ENCODE data around the gene CKAP2L.

Gene CKAP2L

DNA sequence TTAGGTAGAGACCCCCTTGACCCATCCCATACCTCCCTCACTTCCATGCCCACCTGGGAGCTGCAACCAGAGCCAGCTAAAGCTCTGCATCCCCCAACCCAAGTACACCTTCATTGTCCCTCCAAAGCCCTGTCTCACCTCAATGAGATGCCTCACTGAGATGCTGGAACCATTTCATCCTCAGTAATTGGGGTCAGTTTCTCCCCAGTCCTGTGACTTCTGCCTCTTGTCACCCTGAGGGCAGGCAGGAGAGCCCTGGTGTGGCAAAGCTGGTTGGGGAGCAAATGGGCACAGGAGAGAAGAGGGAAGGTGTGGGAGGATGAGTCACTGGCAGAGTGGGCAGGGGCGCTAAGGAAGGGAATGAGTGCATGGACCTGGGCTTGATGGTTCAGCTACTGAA, 71.5 kb downstream of the CKAP2L start:
- CTCF ChIA-PET, result interaction anchor here (0.6 to 1.2 kb wide), 5 partner anchors 8 to 93 kb away, joined by 3 to 4 read pairs (median 4); no protein-coding TSS in a partner anchor
- TF ChIP-seq L3MBTL2 (conservative IDR thresholded peaks at IDR 0.05), result no peak
- TF ChIP-seq, protein P1, sequence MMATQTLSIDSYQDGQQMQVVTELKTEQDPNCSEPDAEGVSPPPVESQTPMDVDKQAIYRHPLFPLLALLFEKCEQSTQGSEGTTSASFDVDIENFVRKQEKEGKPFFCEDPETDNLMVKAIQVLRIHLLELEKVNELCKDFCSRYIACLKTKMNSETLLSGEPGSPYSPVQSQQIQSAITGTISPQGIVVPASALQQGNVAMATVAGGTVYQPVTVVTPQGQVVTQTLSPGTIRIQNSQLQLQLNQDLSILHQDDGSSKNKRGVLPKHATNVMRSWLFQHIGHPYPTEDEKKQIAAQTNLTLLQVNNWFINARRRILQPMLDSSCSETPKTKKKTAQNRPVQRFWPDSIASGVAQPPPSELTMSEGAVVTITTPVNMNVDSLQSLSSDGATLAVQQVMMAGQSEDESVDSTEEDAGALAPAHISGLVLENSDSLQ (IDR thresholded peaks at IDR 0.05), result no peak
- no peak for TF ChIP-seq ZNF384 (IDR thresholded peaks at IDR 0.05)
- no peak for TF ChIP-seq FOXK2 (IDR thresholded peaks at IDR 0.05)
- no peak for TF ChIP-seq NFRKB (IDR thresholded peaks at IDR 0.05)
- TF ChIP-seq LEF1 (IDR thresholded peaks at IDR 0.05; ENCODE audit: borderline replicate concordance), result no peak
- no peak for TF ChIP-seq SUZ12 (IDR thresholded peaks at IDR 0.05)
- TF ChIP-seq ELF4 (IDR thresholded peaks at IDR 0.05), result no peak
- no peak for TF ChIP-seq BHLHE40 (IDR thresholded peaks at IDR 0.05; ENCODE audit: borderline replicate concordance)
- no peak for TF ChIP-seq HDGF (IDR thresholded peaks at IDR 0.05; ENCODE audit: borderline replicate concordance)
- TF ChIP-seq SP1 (IDR thresholded peaks at IDR 0.05), result no peak
- TF ChIP-seq ARNT (IDR thresholded peaks at IDR 0.05), result no peak
- TF ChIP-seq CTBP1 (IDR thresholded peaks at IDR 0.05; ENCODE audit: borderline replicate concordance), result no peak
- POLR2A ChIA-PET, result interaction anchor here (1.5 kb wide), 1 partner anchor 9 kb away, joined by 3 read pairs; no protein-coding TSS in a partner anchor
- DNase-seq (ENCODE audit: extremely low spot score), result no peak

DNA sequence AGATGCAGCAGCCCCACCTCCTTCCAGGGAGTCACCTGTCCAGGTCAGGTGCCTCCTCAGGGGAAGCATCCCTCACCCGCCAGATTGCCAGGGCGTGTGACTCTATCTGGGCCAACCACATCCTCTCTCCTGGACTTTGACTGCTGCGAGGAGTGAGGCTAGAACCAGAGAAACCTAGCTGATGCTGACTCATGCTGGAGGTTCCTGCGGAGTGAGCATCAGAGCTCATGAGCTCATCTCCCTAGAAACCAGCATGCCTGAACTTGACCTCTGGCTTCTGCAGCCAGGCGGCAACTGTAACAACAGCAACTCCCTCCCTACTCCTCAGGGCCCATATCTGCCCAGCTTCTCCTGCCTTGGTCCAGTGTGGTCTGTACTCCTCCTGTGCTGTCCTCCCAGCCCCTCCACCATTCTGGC, 71.9 kb downstream of the CKAP2L start:
- POLR2A ChIA-PET, result interaction anchor here (1.5 kb wide), 1 partner anchor 9 kb away, joined by 3 read pairs; no protein-coding TSS in a partner anchor
- TF ChIP-seq, protein P1 (IDR thresholded peaks at IDR 0.05), result no peak
- TF ChIP-seq FOXA1 (IDR thresholded peaks at IDR 0.05), result no peak
- TF ChIP-seq L3MBTL2 (conservative IDR thresholded peaks at IDR 0.05), result no peak
- no peak for TF ChIP-seq CTBP1 (IDR thresholded peaks at IDR 0.05; ENCODE audit: borderline replicate concordance)
- TF ChIP-seq BHLHE40 (IDR thresholded peaks at IDR 0.05; ENCODE audit: borderline replicate concordance), result no peak
- no peak for TF ChIP-seq NFRKB (IDR thresholded peaks at IDR 0.05)
- TF ChIP-seq HDGF (IDR thresholded peaks at IDR 0.05; ENCODE audit: borderline replicate concordance), result no peak
- TF ChIP-seq ELF4 (IDR thresholded peaks at IDR 0.05), result no peak
- no peak for TF ChIP-seq FOXM1 (IDR thresholded peaks at IDR 0.05; ENCODE audit: borderline replicate concordance)
- TF ChIP-seq ZNF384 (IDR thresholded peaks at IDR 0.05), result no peak
- TF ChIP-seq ARNT (IDR thresholded peaks at IDR 0.05), result no peak
- TF ChIP-seq LEF1 (IDR thresholded peaks at IDR 0.05; ENCODE audit: borderline replicate concordance), result no peak
- CTCF ChIA-PET, result interaction anchor here (0.6 to 1.2 kb wide), 4 partner anchors 9 to 92 kb away, joined by 3 to 4 read pairs (median 4); no protein-coding TSS in a partner anchor
- no peak for DNase-seq (ENCODE audit: extremely low spot score)

DNA sequence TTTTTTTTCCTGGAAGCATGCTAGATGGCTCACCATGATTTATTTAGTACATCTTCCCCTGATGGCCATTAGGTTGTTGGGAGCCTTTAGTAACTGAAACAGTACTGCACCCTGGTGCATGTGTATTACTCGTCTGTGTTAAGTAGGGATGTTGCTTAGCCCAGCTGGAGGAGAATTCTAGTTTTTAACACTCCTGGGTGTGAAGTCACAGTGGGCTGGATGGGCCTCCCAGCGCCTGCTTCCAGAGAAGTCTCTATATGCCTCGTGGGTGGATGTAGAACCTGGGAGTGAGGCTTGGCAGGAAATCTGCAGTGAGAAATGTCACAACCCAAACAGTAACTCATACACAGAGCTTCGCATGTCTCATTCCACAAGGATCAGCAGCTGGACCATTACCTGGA, 72.5 kb downstream of the CKAP2L start:
- ChIA-PET CTCF (interaction anchor here (0.8 to 1.4 kb wide), 4 partner anchors 9 to 92 kb away, joined by 3 to 6 read pairs (median 4); no protein-coding TSS in a partner anchor), POLR2A (interaction anchor here (1.5 kb wide), 1 partner anchor 8 kb away, joined by 3 read pairs; no protein-coding TSS in a partner anchor)
- no peak for DNase-seq (ENCODE audit: extremely low spot score)
- no peak for TF ChIP-seq ZNF384 (IDR thresholded peaks at IDR 0.05)
- TF ChIP-seq FOXM1 (IDR thresholded peaks at IDR 0.05; ENCODE audit: borderline replicate concordance), result no peak
- TF ChIP-seq, protein P1 (IDR thresholded peaks at IDR 0.05), result no peak
- no peak for TF ChIP-seq HDGF (IDR thresholded peaks at IDR 0.05; ENCODE audit: borderline replicate concordance)
- no peak for TF ChIP-seq BHLHE40 (IDR thresholded peaks at IDR 0.05; ENCODE audit: borderline replicate concordance)
- TF ChIP-seq FOXK2 (IDR thresholded peaks at IDR 0.05), result no peak
- TF ChIP-seq LEF1 (IDR thresholded peaks at IDR 0.05; ENCODE audit: borderline replicate concordance), result no peak
- no peak for TF ChIP-seq TARDBP (IDR thresholded peaks at IDR 0.05)
- TF ChIP-seq ARNT (IDR thresholded peaks at IDR 0.05), result no peak
- TF ChIP-seq SP1 (IDR thresholded peaks at IDR 0.05), result no peak
- TF ChIP-seq CTBP1 (IDR thresholded peaks at IDR 0.05; ENCODE audit: borderline replicate concordance), result no peak

DNA sequence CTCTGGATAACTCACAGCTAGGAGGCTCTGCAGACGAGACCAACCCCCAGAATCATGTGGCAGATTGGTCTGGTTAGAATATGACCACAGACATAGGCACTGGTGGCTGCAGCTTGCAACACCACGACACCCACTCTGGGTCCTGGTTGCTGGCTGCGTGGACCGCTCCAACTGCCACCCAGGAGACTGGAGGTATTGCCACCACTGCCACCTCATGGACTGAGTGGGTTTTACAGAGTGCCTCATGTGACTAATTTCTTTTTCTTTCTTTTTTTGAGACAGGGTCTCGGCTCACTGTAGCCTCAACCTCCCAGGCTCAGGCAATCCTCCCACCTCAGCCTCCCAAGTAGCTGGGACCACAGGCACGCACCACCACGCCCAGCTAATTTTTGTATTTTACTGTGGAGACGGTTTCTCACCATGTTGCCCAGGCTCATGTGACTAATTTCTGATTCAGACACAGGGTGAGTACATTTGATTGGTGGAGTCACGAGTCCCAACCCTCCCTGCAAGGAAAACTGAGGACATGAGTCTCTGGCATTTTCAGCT, 73.5 kb downstream of the CKAP2L start:
- peak; percentile 71 for DNase-seq (ENCODE audit: extremely low spot score)
- TF ChIP-seq ZNF384 (IDR thresholded peaks at IDR 0.05) (0 out of 2 replicates have a peak, but pooled peaks have one; percentile 5), CTBP1 (IDR thresholded peaks at IDR 0.05; ENCODE audit: borderline replicate concordance) (no peak)
- CTCF ChIA-PET, result interaction anchor here (0.6 to 1.4 kb wide), 3 partner anchors 8 to 17 kb away, joined by 3 to 6 read pairs (median 3); no protein-coding TSS in a partner anchor
- POLR2A ChIA-PET, result no interaction called here

DNA sequence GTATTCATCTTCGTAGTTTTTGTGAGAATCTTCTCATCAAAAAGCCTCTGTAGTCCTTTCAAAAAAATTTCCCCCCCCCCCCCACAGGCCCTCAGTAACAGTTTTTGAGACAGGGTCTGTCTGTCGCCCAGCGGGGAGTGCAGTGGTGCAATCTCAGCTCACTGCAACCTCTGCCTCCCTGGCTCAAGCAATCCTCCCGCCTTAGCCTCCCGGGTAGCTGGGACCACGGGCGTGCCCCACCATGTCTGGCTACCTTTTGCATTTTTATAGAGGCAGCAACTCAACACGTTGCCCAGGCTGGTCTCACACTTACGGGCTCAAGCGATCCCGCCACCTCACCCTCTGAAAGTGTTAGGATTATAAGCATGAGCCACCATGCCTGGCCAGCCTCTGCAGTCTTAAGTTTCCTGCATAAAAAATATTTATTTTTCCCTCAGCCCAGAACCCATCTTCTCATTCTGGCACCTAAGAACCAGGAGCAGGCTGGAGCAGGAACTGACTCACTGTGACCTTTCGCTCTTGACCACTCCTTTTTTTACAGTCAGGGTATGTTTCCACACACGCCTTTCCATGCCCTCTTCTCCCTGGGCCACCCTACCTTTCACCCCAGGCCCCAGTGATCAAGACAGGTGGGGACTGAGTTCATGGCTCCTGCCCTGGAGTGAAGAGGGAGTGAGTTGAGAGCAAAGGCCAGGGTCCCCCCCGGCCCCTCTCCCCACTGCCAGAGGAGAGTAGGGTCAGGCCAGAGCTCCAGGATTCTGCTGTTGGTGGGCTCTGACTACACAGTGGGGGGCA, 76.1 kb downstream of the CKAP2L start:
- POLR2A ChIA-PET, result interaction anchor here (1.9 kb wide), 1 partner anchor 42 kb away, joined by 5 read pairs; the partner anchor contains the start of gene SLC20A1
- no peak for DNase-seq (ENCODE audit: extremely low spot score)
- CTCF ChIA-PET, result interaction anchor here (0.7 to 1.2 kb wide), 2 partner anchors 19 to 40 kb away, joined by 3 to 5 read pairs; no protein-coding TSS in a partner anchor
- TF ChIP-seq TARDBP (IDR thresholded peaks at IDR 0.05), result no peak

DNA sequence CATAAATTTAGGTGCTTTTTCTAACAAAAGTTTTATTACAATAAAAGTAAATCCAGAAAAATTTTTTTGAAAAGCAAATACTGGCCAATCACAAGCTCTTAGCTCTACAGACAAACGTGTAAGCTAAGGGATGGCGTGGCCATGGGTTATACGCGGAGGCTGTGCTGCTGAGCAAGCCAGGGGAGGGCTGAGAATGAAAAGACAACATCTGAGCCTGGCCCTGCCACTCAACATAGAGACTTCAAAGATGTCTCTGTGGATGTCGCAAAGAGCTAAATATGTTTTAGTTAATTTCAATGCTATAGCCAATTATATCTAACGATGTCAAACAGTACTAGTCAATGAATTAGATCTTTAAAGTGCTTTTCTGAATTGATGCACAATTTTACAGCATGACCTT, 76.9 kb downstream of the CKAP2L start:
- POLR2A ChIA-PET, result interaction anchor here (1.9 kb wide), 1 partner anchor 41 kb away, joined by 5 read pairs; the partner anchor contains the start of gene SLC20A1
- no peak for DNase-seq (ENCODE audit: extremely low spot score)
- CTCF ChIA-PET, result interaction anchor here (1.2 kb wide), 1 partner anchor 18 kb away, joined by 3 read pairs; no protein-coding TSS in a partner anchor
- TF ChIP-seq NFRKB (IDR thresholded peaks at IDR 0.05) (no peak), ZNF384 (IDR thresholded peaks at IDR 0.05) (no peak), SP1 (IDR thresholded peaks at IDR 0.05) (no peak), ARNT (IDR thresholded peaks at IDR 0.05) (no peak), LEF1 (IDR thresholded peaks at IDR 0.05; ENCODE audit: borderline replicate concordance) (no peak), TARDBP (IDR thresholded peaks at IDR 0.05) (no peak), L3MBTL2 (conservative IDR thresholded peaks at IDR 0.05) (no peak), FOXM1 (IDR thresholded peaks at IDR 0.05; ENCODE audit: borderline replicate concordance) (no peak)
